NCI-H2227 (cell line): ENCODE data around the gene KCNN3.

Source experiments
- DNase-seq: peaks from one replicate; lab custom pipeline; 2025; ENCODE audit not compliant: unreplicated experiment; lab: John Stamatoyannopoulos, UW

KCNN3 gene

DNA sequence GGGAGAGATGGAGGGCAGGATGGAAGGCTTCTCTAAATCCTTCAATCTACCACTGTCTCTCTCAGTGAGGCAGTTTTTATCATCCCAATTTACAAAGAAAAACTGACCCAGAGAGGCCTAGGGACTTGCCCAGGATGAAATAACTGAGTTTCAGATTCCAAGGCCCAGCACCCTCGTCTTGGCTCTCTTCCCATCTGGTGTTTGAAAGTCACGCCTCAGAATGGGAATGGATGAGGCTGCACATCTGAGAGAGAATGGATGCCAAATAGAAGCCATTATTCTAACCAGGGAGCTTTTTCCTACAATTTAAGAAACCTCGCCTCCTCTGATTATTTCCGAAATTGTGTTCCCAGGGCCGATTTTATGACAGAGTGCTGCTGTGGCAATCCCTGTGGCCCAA is 10.6 kb upstream of the KCNN3 start:
- no peak for DNase-seq

DNA sequence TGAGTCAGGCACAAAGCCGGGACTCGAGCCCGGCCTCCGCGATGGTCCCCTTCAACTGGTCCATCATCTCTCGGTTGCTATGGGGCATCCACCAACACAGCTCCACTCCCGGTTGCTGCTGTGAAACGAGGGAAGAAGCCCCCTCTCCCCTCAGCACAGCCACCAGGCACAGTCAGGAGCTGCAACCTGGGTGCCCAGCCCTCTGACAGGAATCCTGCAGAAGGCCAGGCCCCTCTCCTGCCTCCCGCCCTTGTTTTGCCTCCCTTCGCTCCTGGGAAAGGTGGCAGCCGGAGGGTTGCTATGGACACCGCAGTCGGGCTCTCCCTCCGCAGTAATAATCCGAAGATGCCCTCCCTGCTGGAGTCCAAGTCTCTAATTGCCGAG is 8.9 kb upstream of the KCNN3 start:
- DNase-seq = peak; percentile 91

DNA sequence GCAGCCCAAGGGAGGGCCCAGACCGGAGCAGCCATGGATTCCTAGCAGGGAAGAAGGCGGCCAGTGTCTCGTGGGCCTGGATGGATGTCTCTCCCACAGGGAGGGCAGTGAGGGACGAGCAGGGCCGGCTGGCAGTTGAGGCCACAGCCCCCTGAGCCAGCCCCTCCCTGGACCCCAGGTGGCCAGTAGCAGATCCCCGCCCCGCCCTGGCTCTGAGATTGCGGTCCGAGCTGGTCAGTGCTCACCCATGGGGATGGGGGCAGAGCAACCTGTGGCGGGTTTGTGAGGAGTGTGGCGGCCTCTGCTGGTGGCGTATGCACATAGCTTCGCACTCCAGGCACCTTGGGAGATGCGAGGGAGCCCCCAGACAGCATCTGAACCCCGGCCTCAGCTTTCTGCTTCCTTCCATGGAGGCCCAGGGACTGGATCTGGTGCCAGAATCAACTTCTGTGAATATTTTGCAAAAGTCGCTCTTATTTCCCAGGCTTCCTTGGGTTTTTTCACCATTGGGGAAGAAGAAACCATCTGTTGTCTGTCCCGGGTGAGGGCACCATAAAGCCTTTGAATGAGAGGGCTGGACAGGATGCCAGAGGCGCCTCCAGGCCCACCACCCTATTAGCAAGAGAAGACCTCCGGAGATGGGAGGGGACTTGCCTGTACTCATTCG is 8.4 kb upstream of the KCNN3 start:
- DNase-seq = peak; percentile 91

DNA sequence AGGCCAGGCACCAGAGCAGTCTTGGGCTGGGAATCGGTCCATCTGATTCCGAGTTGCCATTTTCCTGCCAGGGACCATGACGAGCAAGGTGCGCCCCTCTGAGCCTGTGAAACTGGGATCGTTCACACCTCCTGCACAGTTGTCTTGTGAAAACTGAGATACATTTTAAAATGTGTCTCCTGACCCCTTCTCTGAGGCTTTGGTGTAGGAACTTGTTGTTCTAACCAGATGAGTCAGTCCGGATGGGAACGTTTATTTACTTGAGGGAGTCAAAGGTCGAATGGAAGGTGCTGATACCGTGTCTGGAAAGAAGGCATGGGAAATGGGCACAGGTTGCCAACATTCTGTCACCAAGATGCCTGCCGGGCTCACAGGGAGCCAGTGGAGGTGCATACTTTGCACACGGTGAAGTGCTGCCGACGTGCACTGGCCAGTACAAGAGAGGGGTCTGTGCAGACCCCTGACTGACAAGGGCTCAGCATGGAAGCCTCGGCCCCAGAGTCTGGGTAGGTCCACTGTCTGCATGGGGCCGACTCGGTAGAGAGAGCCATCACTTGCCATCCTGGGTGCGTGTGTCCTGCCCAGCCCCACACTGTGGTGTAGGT is 7.4 kb upstream of the KCNN3 start:
- DNase-seq = no peak

DNA sequence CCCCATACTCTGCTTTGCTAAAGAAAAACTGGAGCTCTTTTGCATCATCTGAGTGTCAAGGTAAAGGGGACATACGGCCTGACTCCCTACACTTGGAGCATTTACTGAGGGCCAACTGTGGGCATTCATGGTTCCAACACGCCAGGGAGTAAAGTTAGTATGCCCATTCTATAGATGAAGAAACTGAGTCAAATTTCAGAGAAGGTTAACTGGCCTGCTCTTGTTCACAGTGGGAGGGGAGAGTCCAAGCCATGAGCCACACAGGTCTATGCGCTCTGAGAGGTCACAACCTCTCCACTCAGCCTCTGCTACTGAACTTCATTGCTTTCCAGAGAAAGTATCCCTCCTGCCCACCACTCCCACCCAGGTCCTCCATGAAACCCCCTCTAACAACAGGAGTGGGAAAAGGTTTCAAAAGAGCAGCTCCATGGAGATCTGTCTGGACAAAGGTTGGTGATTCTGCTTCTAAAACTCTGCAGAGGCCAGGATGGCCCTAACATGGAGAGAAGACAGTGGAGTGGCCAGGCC is 6.8 kb upstream of the KCNN3 start:
- DNase-seq = no peak

DNA sequence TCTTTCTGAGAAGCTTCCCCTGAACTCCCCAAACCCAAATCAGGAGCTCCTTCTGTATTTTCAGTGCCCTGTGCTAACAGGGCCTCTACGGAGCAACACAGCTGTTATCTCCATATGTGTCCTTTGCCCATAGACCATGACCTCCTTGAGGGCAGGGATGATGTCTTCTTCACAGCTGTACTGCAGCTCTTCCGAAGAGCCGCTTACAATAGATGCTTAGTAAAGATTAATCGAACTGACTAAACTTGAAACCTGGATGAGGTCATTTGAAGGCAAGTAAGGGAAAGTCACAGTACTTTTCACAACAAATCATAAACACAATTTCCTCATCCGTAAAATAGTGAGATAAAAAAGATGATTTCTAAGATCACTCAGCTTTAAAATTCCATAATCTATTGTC is 4.4 kb upstream of the KCNN3 start:
- no peak for DNase-seq

DNA sequence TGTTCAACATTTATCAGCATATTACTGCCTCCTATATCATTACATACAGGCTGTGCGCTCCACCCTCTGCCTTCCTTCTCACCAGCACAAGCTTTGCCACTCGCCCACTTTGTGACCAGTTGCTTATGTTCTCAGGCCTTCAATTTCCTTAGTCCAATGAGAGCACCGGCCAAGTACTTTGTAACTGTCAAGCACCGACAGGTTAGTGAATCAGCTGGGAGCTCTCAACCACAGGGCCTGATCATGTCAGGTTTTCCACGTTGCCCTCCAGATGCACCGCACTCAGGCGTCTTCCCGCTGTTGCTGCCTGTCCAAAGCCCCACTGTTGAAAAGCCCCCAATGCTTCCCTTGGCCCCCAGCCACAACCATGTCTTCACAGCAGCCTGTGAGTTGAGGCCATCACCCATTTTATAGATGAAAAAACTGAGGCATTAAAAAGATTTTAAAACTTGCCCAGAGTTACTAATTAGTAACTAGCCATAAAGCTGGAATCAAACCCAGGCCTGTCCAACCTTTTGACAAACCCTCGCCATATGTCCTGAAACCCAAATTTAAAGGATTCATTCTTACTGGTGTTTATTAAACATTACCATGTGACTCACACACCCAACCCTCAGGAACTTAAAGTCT is 3.4 kb upstream of the KCNN3 start:
- DNase-seq = peak; percentile 17

DNA sequence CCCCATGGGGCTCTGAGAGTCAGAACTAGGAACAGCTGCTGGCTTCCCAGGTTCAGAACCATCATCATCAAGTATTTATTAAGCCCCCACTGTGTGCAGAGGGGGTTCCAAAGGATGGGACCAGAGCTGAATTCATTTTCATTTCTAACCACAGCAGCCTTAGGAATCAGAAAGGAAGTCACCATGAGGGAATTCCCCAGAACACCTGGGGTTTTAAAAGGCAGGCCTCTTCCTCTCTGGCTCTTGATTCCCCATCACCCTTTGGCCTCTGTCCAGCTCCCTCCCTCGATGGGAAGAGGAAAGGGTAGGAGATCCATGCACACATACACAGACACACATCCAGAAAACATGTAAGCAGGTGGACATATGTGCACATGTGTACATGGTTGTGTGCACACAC is 1.3 kb upstream of the KCNN3 start:
- no peak for DNase-seq

DNA sequence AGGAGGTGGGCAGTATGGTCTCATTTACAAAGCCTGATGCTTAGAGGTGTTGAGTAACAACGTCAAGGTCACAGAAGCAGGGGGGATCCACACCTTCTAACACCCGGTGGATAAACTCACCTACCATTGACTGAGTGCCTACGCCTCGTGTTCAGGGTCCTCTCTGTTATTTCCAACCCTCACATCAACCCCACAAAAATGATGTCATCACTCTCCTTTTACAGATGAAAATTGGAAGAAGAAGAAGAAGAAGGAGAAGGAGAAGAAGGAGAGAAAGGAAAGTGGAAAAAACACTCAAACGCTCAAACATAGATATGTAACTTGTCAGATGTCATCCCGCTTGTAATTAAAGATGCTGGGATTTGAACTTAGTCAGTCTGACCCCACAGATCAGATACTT is 653 bp upstream of the KCNN3 start:
- no peak for DNase-seq

DNA sequence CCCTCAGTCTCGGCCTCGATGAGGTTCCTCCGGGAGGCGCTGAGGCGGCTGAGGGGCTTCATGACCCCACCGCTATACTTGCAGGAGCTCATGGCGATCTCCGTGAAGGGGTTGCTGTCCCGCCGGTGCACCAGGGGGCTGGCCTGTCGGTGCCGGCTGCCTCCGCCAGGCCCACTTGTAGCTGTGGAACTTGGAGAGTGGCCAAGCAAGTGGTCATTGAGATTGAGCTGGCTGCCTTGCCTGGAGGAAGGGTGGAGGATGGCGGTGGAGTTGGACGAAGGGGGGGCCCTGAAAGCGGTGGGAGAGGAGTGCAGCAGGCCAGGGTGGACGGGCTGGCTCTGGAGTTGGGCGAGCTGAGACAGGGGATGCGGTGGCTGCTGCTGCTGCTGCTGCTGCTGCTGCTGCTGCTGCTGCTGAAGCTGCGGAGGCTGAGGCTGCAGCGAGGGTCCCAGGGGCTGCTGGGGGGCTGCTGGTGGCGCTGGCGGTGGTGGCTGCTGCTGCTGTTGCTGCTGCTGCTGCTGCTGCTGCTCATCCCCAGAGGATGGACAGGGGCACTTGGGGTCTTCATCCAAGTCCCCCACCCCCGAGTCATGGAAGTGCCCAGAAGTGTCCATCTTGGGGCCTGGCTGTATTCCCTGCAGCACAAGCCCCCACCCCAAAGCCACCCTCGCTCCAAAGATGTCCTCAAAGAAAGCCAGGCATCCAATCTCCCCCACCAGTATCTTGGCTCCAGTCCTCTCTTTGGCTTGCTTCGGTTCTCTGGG is 548 bp downstream of the KCNN3 start:
- DNase-seq = peak; percentile 48

DNA sequence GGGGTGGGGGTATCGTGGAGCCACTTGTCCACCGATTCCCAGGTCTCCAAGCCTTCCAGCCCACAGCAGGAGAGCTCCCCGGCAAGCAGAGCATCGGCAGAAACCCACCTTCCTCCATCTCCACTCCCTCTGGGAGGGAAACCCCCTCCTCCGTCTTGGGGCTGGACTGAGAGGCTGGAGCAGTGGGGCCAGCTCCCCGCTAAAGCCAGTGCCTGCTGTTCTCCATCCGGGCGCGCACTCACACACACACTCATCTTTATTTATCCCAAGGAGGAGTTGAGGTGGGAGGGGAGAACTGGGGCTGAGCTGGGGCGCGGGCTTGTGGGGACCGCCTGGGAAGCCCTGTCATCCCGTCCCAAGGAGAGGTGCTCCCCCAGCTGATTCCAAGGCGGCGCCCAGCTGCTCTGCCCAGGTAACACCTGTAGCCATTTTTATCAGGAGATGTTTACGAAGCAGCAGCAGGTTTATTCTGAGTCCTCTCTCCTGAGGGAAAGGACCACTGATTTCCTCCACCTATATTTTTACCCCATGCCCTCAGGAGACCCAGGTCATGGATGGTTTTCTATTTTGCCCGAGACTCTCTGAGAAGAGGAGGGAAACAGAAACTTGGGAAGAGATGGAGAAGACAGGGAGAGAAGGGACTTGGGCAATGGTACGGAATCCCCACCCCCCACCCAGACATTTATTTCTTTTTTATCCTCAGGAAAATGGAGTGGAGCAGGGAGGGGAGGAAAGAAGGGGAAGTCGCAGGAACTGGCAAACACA is 2.1 kb downstream of the KCNN3 start:
- DNase-seq = peak; percentile 62

DNA sequence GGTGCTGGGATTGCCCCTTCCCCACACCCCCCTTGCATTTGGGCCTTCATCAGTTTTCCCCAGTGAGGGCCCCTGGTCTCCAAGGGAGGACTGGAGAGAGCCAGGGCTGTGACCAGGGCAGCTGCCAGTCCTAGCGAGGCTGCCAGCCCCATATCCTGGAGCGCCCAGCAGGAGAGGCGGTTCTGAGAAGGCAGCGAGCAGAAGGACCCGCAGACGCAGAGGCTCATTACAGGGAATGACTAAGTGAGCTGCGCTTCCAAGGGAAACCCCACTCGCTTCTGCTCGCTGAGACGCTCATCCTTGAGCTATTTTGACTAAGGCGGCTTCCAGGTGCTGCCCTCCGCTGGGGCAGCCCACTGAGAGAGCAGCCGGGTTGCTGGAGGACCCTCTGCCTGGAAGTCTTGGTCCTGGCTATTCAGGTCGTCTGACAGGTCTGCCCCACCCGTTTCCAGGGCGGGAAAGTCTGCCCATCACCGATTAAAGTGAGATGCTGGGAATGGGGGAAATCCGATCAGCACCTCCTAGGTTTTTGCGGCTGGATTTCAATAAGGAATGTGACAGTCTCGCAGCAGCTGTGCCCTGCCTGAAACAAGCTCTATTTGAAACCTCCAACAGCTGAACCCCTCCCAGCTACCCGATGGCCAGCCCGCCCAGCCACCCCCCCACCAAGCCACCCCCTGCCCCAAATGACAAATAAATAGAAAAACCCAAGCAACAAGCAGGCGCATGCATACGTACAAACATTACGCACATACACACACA is 2.8 kb downstream of the KCNN3 start:
- peak; percentile 74 for DNase-seq

DNA sequence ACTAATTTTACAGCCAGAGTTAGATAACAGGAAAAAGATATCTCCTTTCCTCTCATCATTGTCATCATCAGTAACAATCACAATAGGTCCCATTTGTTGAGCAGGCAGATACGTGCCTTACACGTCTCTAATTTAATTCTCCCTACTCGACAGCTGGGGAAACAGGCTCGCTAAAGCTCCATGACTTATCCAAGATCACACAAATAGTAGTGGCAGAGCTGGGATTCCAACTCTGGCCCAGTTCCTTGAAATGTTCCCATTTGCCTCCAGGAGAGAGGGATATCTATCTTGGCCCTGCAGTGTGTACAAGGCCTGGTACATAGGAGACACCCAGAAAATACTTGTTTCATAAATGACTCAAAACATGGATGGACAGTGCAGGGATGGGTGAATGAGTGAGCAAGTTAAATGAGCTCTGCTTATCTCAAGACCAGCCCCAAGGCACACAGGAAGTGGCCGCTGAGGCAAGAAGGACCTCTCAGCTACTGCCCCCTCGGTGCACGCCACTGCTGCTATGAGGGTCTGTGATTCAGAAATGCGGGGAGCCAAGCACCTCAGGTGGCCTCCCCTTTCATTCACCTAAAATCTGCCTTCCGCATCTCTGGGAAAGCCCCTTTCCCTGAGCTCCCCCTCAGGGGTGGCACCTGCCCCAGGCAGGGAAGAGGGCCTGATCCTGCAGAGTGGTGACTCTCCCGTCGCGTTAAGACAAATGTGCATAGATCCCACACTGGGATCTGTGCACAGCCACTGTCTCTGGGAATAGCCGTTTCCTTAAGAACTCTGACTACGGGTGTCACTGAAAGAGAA is 3.6 kb downstream of the KCNN3 start:
- DNase-seq = no peak

DNA sequence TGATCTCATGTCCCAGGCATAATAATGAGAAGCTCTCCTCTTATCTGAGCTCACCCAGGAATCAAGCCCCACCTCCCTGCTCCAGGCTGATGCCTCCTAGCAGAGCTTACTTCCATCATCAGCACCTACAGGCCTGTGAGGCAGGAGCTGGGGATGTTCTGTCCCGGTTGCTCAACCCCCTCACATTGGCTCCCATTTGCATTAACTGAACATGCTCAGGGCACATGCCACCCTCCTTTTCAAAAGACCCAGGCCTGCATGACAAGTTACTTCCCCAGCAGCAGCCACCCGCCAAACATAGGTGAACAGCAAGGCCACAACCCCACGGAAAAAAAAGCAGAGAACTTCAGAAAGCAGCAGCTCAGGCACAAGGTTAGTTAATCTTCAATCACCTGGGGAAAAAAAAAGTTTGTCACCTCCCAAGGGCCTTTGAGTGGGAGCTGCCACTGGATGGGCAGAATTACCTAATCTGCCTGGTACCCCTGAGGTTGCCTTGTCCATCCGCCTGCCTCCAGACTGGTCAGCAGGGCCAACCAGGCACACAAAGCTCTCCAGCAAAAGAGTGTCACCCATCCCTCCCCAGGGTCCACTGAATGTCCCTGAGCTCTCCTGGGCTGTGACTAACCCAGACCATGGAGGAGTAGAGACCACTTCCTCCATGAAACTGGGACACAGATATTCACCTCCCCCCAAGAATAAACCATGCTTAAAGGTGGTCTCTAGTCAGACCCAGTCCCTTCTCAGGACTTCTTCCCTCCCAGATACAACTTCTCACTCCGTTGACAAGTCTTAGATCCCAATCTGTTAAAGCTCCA is 4.4 kb downstream of the KCNN3 start:
- DNase-seq = no peak

DNA sequence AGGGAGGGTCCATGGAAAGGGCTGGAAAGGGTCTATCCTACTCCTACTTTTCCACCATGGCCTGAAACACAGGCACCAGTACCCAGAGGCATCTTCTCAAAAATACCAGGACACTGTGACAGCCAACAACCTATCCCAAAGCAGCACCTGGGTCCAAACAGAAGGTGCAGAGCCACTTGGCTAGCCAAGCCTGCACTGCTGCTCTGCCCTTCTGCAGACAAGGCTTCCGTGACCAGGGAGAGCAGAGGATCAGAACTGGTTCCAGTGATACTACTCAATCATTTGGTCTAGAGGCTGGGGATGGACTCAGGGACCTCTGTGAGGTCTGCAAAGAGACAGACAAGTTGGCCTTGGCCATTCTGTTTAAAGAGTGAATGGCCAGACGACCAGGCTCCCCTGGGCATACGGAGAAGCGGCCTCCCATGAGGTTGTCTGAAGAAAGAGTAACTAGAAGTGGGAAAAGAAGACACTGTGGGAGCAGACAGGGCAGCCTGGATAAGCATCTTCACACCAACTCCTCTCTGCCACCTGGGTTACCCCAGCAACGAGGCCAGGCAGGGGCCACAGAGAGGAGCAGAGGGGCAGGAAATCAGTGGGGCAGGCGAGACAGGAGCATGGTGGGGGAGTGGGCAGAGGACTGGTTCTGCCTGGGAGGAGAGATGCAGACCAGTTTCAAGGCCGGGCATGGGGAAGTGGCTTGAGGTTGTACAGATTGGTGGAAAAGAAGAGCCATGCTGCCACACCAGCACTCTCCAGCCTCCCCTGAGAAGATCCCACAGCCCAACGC is 5.7 kb downstream of the KCNN3 start:
- no peak for DNase-seq

DNA sequence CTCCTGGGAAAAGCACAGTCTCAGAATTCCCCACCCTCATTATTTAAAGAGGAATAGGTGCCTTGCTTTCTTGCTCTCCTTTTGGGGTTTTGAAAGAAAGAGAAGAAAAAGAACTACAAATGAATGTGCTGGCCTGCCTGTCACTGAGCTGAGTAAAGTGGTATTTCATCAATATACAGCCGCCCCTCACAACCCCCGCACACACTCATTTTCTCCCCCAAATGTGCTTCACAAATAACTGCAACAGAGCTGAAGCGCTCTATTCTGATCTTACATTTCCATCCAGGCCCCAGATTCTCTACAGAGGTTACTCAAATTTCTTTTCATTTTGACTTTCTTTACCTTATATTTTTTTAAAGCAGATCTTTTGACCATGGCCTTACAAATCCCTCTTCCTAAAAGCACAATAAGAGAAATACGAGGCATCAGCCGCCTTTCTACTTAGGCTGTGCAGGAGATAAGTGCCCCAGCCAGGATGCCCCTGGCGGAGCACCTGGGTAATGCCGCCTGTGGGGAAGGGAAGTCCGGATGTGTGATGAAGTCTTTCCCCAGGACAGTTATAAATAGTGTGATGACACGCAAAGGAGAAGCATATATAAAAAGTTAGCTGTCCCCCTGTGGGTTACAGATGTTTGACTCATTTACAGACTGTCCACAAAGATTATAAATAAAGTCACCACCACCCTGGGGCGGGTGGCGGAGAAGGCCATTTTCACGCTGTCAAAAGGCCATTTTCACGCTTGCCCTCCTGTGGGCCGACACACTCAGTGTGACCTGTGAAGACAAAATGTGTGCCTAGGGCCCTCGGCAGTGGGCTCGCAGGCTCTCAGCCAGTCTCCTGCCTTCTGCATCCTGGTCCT is 6.5 kb downstream of the KCNN3 start:
- peak; percentile 71 for DNase-seq

DNA sequence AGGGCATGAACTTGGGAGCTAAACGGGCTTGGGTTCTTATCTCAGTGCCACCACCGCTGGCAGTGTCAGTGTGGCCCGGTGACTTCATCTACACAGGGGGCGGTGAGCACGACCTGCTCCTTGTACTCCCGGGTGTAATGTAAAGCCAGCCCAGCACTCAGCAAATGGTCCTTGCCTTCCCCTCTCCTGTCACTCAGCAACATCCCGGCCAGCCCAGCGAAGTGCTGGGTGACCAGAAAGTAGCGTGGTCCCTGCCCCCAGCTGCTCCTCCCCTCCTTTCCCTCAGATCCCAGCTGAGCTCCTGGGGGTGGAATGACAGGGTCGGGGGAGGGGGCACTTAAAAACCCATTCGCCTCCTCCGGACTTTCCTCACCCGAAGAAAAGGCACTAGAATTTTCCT is 7.2 kb downstream of the KCNN3 start:
- DNase-seq = peak; percentile 37
